Measurements from ENCODE around the gene APOF.
"Not testable (repeated sequence)": the region's sequence is repeated elsewhere in the genome, so short reads cannot be mapped to it uniquely, and the experiment has no call there.

APOF gene, protein sequence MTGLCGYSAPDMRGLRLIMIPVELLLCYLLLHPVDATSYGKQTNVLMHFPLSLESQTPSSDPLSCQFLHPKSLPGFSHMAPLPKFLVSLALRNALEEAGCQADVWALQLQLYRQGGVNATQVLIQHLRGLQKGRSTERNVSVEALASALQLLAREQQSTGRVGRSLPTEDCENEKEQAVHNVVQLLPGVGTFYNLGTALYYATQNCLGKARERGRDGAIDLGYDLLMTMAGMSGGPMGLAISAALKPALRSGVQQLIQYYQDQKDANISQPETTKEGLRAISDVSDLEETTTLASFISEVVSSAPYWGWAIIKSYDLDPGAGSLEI

DNA sequence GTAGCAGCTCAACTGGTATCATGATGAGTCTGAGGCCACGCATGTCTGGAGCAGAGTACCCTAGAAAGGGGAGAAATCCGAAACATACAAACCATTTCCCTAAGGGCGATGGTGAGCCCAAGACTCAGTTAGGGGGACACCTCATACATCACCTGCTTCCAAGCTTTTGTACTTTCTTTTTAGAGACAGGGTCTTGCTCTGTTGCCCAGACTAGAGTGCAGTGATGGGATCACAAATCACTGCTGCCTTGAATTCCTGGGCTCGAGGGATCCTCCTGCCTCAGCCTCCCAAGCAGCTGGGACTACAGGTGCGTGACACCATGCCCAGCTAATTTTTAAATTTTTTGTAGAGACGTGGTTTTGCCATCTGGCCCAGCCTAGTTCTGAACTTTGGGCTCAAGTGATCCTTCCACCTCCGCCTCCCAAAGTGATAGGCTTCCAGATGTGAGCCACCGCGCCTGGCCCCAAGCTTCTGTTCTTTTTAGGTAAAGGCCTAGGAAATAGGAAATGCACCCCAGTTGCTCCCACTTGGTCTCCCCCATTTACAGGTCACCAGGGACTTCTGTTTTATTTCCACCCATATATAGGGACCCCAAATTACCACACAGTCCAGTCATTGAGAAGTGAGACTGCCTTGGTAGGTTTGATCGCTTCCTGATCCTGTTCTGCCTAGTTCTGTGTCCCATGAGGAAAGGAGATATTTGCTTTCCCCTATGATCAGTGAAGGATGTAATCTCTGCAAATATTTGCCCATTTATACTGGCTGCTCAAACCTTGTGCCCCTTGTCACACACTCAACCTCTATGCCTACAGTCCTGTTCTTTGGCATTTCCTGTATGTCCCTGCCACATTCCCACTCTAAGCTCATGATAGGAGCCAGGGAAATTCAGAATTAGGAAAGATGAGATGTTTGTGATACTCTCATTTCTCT is at the start of gene APOF:
Gene APOF, minus strand, starts transcription at position 728 of the 930 bp plus-strand sequence. Its CDS starts 112 bp downstream, at position 616.
- in situ Hi-C loops (cut with MboI; ENCODE audit: low sequenced_read_pairs), result no loop called here

DNA sequence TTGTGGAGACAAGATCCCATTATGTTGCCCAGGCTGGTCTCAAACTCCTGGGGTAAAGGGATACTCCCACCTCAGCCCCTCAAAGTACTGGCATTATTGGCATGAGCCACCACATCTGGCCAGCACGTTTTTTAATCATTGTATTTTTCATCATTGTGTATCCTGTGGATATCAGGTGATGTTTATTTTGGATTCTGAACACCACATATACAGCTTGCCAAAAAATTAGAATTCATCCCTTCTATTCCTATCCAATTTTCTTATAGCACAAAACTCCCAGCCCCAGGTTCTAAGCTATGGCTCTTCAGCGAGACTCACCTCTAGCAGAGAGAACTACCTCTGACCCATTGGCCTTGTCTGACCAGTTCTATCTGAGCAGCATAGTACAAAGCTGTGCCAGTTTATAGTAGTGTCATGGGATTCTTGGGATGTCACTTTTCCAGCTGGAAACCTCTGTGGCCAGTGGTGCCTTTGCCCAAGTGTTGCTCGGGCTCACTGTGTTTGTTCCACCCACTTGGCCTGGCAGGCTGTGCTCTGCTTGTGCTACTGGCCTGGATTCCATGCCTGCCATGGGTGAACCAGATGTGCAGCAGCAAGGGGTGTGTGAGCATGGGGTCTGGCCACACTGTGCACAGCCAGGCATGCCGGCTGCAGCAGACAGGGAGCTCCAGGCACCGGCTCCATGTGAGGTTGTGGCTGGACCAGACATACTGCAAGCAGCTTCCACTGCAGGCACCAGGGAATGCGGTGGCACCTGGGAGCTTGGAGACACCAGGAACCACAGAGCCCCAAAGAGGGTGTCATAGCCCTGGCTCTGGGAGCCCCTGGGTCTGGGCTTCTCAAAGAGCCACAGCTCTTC is 49.4 kb upstream of the APOF start:
- in situ Hi-C loops (cut with MboI; ENCODE audit: low sequenced_read_pairs), result no loop called here

DNA sequence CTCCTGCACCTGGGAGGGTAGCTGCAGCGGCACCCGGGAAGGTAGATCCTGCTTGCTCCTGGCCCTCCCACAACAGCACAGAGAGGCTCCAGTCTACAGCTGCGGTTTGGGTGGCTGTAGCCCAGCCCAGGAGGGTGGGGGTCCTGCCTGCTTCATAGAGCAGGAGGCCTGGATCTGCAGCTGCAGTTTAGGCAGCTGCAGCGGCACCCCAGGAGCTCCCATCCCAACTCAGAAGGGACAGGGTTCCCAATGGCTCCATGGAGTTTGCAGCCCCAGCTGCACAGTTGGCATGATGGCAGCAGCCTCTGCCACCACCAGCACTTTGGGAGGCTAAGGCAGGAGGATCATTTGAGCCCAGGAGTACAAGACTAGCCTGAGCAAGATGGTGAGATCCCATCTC is 48.1 kb upstream of the APOF start:
- in situ Hi-C loops (cut with MboI; ENCODE audit: low sequenced_read_pairs), result no loop called here

DNA sequence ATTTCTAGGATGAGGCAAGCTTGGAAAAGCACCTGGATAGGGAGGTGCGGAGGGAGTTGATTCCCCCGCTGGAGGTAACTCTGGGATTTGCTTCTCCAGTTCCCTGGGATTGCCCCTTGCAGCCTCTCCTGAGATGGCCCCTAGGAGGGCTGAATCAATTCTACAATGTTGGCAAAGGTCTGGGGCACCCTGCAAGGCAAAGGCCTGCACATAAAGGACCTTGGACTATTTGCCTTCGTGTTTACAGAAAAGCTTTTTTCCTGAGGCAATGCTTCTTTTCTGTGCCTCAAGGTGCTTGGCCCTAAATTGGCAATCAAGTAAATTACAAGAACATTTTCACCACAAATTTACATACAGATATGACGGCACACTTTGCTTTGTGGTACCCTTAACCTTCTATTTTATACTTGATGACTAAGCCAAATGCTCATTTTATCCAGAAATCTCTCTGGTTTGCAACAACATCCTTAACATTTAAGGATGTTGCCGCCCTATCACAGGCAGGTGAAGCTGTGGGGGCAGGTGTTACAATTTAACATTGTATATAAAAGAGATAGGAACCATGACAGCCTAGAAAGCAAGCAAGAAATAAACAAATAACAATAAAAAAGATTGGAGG is 46.3 kb upstream of the APOF start:
- in situ Hi-C loops (cut with MboI; ENCODE audit: low sequenced_read_pairs), result no loop called here

DNA sequence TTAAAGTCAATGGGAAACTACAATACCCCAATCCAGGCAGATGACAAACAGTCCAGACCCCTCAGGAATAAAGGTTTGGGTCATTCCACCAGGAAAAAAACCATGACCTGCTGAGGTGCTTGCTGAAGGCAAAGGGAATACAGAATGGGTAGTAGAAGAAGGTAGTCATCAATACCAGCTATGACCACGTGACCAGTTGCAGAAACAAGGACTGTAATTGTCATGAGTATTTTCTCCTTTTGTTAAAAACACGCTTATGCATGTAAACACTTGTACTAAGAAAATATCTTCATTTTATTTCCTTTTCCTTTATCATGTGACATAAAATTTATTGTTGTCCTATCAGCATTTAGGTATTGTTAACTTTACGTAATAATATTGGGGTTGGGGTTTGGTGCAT is 41.6 kb upstream of the APOF start:
- in situ Hi-C loops (cut with MboI; ENCODE audit: low sequenced_read_pairs), result not testable (repeated sequence)

DNA sequence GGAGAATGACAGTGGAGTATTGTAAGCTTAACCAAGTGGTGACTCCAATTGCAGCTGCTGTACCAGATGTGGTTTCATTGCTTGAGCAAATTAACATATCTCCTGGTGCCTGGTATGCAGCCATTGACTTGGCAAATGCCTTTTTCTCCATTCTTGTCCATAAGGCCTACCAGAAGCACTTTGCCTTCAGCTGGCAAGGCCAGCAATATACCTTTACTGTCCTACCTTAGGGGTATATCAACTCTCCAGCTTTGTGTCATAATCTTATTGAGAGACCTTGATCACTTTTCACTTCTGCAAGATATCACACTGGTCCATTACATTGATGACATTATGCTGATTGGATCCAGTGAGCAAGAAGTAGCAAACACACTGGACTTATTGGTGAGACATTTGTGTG is 39.0 kb upstream of the APOF start:
- in situ Hi-C loops (cut with MboI; ENCODE audit: low sequenced_read_pairs), result not testable (repeated sequence)

DNA sequence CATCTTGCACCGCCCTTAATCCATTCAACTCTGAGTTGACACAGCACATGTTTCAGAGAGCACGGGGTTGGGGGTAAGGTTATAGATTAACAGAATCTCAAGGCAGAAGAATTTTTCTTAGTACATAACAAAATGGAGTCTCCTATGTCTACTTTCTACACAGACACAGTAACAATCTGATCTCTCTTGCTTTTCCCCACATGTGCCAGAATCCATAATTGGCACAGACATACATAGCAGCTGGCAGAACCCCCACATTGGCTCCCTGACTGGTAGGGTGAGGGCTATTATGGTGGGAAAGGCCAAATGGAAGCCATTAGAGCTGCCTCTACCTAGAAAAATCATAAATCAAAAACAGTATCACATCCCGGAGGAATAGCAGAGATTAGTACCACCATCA is 38.5 kb upstream of the APOF start:
- in situ Hi-C loops (cut with MboI; ENCODE audit: low sequenced_read_pairs), result not testable (repeated sequence)

DNA sequence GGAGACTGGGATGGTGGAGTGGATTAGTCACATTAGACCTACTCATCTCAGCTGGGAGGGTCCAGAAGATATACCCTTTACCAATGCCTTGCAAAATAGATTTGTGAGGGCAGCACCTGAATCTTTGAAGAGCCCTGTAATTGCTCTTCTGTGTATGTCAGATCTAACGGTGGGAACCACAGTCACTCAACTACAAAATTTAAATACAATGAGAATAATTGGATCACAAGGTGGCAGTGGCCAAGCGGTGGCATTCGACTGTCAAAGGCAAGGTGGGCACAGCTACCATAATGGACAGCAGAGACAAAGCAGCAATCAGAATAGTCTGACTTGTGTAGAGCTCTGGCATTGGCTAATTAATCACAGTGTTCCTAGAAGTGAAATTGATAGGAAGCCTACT is 36.8 kb upstream of the APOF start:
- in situ Hi-C loops (cut with MboI; ENCODE audit: low sequenced_read_pairs), result not testable (repeated sequence)

DNA sequence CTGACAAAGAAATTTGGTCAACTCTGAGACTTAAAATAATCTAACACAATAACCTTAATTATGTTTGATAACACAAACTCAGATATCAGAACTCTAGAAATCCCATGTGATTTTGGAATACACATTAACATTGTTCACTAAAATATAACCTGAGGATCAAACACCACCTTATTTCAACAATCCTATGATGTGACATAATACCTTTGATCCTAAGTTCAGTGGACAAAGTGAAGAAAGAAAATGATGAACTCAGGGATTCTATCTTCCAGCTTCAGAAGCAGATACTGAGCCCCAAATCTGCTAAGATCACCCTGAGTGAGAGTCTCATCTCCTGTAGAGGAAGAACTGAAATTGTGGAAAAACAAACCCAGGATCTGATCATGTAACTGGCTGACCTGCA is 35.7 kb upstream of the APOF start:
- in situ Hi-C loops (cut with MboI; ENCODE audit: low sequenced_read_pairs), result no loop called here

DNA sequence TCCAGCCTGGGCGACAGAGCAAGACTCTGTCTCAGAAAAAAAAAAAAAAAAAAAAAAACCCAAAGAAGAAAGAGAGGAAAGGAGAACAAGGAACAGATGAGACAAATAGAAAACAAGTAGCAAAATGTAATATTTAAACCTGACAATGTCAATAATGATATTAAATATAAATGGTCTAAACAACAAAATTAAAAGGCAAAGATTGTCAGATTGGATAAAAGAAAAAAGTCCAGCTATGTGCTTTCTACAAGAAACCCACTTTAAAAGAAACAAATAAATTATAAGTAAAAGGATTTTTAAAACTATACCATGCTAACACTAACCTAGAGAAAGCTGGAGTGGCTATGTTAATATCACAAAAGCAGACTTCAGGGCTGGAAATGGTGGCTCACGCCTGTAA is 29.7 kb upstream of the APOF start:
- in situ Hi-C loops (cut with MboI; ENCODE audit: low sequenced_read_pairs), result no loop called here

DNA sequence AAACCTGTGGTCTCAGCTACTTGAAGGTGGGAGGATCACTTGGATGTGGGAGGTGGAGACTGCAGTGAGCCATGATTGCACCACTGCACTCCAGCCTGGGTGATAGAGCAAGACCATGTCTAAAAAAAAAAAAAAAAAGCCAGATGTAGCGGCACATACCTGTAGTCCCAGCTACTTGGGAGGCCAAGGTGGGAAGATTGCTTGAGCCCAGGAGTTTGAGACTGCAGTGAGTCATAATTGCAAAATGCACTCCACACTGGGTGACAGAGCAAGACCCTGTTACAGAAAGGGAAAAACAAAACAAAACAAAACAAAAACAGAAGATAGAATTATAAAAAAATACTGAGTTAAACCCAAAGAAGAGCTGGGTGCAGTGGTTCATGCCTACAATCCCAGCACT is 29.1 kb upstream of the APOF start:
- in situ Hi-C loops (cut with MboI; ENCODE audit: low sequenced_read_pairs), result no loop called here

DNA sequence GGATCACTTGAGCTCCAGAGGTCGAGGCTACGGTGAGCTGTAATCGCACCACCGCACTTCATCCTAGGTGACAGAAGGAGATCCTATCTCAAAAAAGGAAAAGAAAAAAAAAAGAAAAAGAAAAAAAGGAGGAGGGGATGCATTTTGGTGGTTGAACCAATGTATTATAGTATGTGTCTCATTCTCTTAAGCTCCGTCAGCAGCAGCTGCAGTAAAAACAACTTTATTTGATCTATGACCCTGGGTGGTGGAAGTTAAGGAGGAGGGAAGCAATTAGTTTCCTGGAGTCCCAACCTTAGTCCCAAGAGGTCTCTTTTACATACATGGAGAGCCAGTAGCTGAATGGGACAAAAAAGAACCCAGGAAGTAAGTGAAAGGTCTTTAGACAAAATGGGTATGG is 26.8 kb upstream of the APOF start:
- in situ Hi-C loops (cut with MboI; ENCODE audit: low sequenced_read_pairs), result no loop called here

DNA sequence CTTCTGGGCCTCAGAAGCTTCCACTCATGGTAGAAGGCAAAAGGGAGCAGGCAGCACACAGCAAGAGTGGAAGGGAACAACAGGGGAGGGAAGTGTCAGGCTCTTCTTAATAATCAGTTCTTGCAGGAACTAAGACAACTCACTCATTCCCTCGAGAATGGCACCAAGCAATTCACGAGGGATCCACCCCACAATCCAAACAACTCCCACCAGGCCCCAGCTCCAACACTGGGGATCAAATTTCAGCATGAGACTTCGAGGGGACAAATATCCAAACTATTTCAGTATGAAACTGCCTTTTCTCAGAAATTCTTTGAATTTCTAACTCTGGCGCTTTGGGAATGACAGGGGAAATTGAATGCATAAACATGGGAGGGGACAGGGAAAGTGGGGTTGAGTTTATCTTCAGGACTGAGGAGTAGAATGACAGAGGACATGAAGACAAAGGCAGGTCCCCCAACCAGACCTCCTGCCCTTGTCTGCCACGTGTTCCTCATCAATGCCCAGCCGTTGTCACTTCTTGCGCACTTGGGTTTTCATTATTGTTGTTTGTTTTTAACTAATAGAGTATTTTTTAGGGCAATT is 24.6 kb upstream of the APOF start:
- in situ Hi-C loops (cut with MboI; ENCODE audit: low sequenced_read_pairs), result no loop called here

DNA sequence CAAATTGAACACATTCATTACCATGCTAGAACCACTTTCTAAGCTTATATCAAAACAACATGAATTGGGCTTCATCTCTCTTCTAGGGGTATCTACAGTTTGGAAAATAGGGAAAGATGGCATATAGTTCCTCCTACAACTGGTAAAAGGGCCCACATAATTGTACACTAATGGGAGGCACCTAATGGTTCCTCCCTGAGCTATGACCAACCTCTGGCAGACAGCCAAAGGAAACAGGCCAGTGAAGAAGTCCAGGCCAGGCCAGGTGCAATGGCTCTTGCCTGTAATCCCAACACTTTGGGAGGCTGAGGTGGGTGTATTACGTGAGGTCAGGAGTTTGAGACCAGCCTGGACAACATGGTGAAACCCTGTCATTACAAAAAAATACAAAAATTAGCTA is 23.2 kb upstream of the APOF start:
- in situ Hi-C loops (cut with MboI; ENCODE audit: low sequenced_read_pairs), result no loop called here

DNA sequence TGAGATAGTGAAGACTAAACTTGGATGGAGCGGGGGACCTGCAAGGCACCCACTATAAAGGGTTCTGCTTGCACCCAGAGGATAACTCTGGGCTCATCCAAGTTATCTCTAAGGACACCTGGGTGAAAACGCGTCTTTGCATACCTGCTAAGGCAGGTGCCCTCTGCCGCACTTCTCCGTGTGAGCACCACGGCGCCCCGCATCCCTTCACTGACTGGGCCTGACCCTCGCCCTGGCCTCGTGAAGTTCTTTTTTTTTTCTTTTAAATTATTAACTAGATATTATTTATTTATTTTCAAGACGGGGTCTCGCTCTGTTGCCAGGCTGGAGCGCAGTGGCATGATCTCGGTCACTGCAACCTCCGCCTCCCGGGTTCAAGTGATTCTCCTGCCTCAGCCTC is 20.0 kb upstream of the APOF start:
- in situ Hi-C loops (cut with MboI; ENCODE audit: low sequenced_read_pairs), result no loop called here

DNA sequence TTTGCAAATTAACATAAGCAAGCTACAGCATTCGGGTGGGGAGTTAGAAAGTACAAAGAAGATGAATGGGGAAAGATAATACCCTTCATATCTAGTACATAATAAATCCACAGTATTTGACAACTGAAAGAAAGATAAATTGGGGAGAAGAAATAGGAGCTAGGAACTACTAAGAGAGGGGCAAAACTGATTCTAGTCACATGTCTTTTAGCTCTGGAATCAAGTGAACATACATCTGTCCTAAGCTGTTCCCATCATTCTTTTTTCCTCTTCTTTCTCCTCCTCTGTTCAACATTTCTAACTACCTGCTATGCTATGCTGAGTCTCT is 15.3 kb upstream of the APOF start:
- in situ Hi-C loops (cut with MboI; ENCODE audit: low sequenced_read_pairs), result no loop called here

DNA sequence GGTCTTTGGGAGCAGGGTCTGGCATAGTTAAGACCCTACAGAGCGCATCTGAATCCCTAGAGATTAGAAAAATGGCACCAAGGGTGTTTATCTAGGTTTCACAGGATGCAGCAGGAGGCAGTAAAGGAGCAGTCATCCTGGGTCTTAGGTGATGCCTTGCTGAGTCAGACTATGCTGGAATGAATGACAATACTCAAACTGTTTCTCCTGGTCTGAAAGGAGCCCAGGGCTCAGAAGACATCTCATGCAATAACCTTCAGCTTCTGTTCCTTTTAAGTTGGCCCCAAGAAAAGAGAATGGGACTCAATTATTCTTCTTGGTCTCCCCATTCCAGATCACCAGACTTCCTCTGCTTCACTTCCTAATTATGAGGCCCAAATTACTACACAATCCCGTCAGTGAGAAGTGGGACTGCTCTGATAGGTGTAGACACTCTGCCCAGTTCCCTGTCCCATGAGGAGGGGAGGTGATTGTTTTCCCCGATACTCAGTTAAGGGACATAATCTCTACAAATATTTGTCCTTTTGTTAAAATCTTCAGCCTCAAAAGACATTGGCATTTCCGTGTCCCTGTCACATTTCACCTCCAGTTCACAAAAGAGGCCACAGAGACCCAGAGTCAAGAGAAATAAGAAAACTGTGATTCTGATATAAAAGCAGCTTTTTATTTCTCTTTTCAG is 14.8 kb upstream of the APOF start:
- in situ Hi-C loops (cut with MboI; ENCODE audit: low sequenced_read_pairs), result no loop called here

DNA sequence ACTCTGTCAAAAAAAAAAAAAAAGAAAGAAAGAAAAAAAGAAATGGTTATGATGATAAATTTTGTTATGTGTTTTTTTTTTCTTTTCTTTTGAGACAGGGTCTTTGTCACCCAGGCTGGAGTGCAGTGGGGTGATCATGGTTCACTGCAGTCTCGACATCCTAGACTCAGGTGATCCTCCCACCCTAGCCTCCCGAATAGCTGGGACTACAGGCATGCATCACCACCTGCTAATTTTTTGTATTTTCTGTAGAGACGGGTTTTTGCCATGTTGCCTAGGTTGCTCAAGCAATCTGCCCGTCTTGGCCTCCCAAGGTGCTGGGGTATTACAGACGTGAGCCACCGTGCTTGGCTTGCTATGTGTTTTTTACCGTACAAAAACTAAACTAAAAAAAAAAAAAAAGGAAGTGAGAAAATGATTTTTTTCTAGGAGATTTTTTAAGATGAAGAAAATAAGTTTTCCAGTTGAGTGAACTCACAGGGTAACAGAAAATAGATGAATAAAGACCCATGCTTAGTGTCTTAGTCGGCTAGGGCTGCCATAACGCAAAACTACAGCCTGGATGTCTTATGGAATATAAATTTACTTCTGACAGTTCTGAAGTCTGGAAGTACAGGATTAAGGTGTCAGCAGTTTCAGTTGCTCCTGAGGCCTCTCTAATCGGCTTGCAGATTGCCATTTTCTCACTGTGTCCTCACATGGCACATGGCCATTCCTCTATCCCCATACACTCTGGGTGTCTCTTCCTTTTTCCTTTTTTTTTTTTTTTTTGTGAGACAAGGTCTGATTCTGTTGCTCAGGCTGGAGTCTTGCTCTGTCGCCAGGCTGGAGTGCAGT is 13.2 kb upstream of the APOF start:
- in situ Hi-C loops (cut with MboI; ENCODE audit: low sequenced_read_pairs), result no loop called here
